ENCODE results near the gene IRF6. TPM values are rescaled to one million over a fixed set of nuclear protein-coding genes. Genes with fewer than 3 reads are reported as not detected.
A peak's percentile ranks its signal among the peaks of the same experiment; 100 is the strongest.

Gene IRF6
- total RNA-seq, 1 experiment from 2014 or later, result 27.3 TPM

GRCh38 chr1:209746451-209747165, 59.3 kb downstream of the IRF6 start:
- TF ChIP-seq CTCF (IDR thresholded peaks at IDR 0.05; ENCODE audit: insufficient read depth in 1 of 2, low read depth in 1 of 2, low read length in 1 of 2, severe bottlenecking in 1 of 2, unreplicated experiment in 1 of 2), result no peak
- no peaks in the 10 kb centered on the region for H3K36me3 Mint-ChIP-seq (ENCODE audit: insufficient read depth, unreplicated experiment)
- BruUV-seq (replicated peaks), result no TSS peak
- no peak overlapping the region for H3K27ac Mint-ChIP-seq (ENCODE audit: unreplicated experiment)
- H3K27me3 Mint-ChIP-seq (ENCODE audit: insufficient read depth, unreplicated experiment), result peaks cover 3% of the 10 kb centered on the region
- intact Hi-C loops (cut with micrococcal nuclease; ENCODE audit: unreplicated experiment), result loop anchor here (1.0 to 2.0 kb wide), 6 partner anchors 22 to 178 kb away; no protein-coding TSS in a partner anchor
- peaks cover 16% of the 10 kb centered on the region for H3K4me1 Mint-ChIP-seq (ENCODE audit: low read depth, unreplicated experiment)
- H3K4me3 Mint-ChIP-seq (ENCODE audit: unreplicated experiment), result peak overlapping the region; percentile 22
- Histone ChIP-seq H3K36me3 (ENCODE audit: control insufficient read depth, insufficient read depth, low read length) (no peaks in the 10 kb centered on the region), H3K4me3 (ENCODE audit: low read depth, low read length) (no peak overlapping the region), H3K4me1 (peaks cover 19% of the 10 kb centered on the region), H3K9me3 (no peaks in the 10 kb centered on the region), H3K27me3 (replicated peaks; ENCODE audit: control insufficient read depth, insufficient read depth, low read length) (no peaks in the 10 kb centered on the region)
- POLR2A ChIA-PET, result interaction anchor here (0.6 kb wide), 1 partner anchor 193 kb away, joined by 3 read pairs; no protein-coding TSS in a partner anchor
- CTCF ChIA-PET, result interaction anchor here (0.6 to 1.4 kb wide), 3 partner anchors 9 to 170 kb away, joined by 3 to 5 read pairs (median 3); partner anchors contain the start of gene TRAF3IP3
- no peaks in the 10 kb centered on the region for H3K9me3 Mint-ChIP-seq (ENCODE audit: unreplicated experiment)
- DNase-seq, result no peak

- DNase-seq, result no peak
- peaks cover 11% of the 10 kb centered on the region for H3K4me1 Mint-ChIP-seq (ENCODE audit: low read depth, unreplicated experiment)
- ChIA-PET POLR2A (no interaction called here), CTCF (no interaction called here)
- Histone ChIP-seq H3K36me3 (ENCODE audit: control insufficient read depth, insufficient read depth, low read length) (no peaks in the 10 kb centered on the region), H3K9me3 (no peaks in the 10 kb centered on the region), H3K4me3 (ENCODE audit: low read depth, low read length) (no peak overlapping the region), H3K27me3 (replicated peaks; ENCODE audit: control insufficient read depth, insufficient read depth, low read length) (no peaks in the 10 kb centered on the region), H3K4me1 (peaks cover 16% of the 10 kb centered on the region)
- intact Hi-C loops (cut with micrococcal nuclease; ENCODE audit: unreplicated experiment), result no loop called here
- no TSS peak for BruUV-seq (replicated peaks)
- no peak overlapping the region for H3K27ac Mint-ChIP-seq (ENCODE audit: unreplicated experiment)
- no peak for TF ChIP-seq CTCF (IDR thresholded peaks at IDR 0.05; ENCODE audit: insufficient read depth in 1 of 2, low read depth in 1 of 2, low read length in 1 of 2, severe bottlenecking in 1 of 2, unreplicated experiment in 1 of 2)
- peaks cover 3% of the 10 kb centered on the region for H3K27me3 Mint-ChIP-seq (ENCODE audit: insufficient read depth, unreplicated experiment)
- H3K36me3 Mint-ChIP-seq (ENCODE audit: insufficient read depth, unreplicated experiment), result no peaks in the 10 kb centered on the region
- no peaks in the 10 kb centered on the region for H3K9me3 Mint-ChIP-seq (ENCODE audit: unreplicated experiment)
- H3K4me3 Mint-ChIP-seq (ENCODE audit: unreplicated experiment), result no peak overlapping the region
Measured at GRCh38 chr1:209743145-209743482, 62.8 kb downstream of the IRF6 start.

GRCh38 chr1:209742409-209743144, 63.4 kb downstream of the IRF6 start:
- TF ChIP-seq CTCF (IDR thresholded peaks at IDR 0.05; ENCODE audit: insufficient read depth in 1 of 2, low read depth in 1 of 2, low read length in 1 of 2, severe bottlenecking in 1 of 2, unreplicated experiment in 1 of 2), result no peak
- ChIA-PET POLR2A (no interaction called here), CTCF (no interaction called here)
- H3K27me3 Mint-ChIP-seq (ENCODE audit: insufficient read depth, unreplicated experiment), result peaks cover 3% of the 10 kb centered on the region
- Histone ChIP-seq H3K4me3 (ENCODE audit: low read depth, low read length) (no peak overlapping the region), H3K27me3 (replicated peaks; ENCODE audit: control insufficient read depth, insufficient read depth, low read length) (no peaks in the 10 kb centered on the region), H3K9me3 (no peaks in the 10 kb centered on the region), H3K36me3 (ENCODE audit: control insufficient read depth, insufficient read depth, low read length) (no peaks in the 10 kb centered on the region), H3K4me1 (peaks cover 14% of the 10 kb centered on the region)
- H3K4me1 Mint-ChIP-seq (ENCODE audit: low read depth, unreplicated experiment), result peaks cover 9% of the 10 kb centered on the region
- H3K36me3 Mint-ChIP-seq (ENCODE audit: insufficient read depth, unreplicated experiment), result no peaks in the 10 kb centered on the region
- DNase-seq, result no peak
- BruUV-seq (replicated peaks), result no TSS peak
- intact Hi-C loops (cut with micrococcal nuclease; ENCODE audit: unreplicated experiment), result no loop called here
- H3K9me3 Mint-ChIP-seq (ENCODE audit: unreplicated experiment), result no peaks in the 10 kb centered on the region
- H3K27ac Mint-ChIP-seq (ENCODE audit: unreplicated experiment), result no peak overlapping the region
- H3K4me3 Mint-ChIP-seq (ENCODE audit: unreplicated experiment), result no peak overlapping the region
